Esophagus muscularis mucosa (tissue), 3 donors: ENCODE data around the gene ENPP6.
"Not testable (repeated sequence)": the region's sequence is repeated elsewhere in the genome, so short reads cannot be mapped to it uniquely, and the experiment has no call there.

Experiments used
- POLR2A ChIP-seq: fragments of 450-650 bp; IDR thresholded peaks from one replicate; pipeline ENCODE4 v1.6.1; 2017; ENCODE audit warnings: antibody characterized with exemption, moderate library complexity, mild to moderate bottlenecking, low read depth
- POLR2AphosphoS5 ChIP-seq, 2 donors: sonication (generic); formaldehyde crosslinking; IDR thresholded peaks; one replicate each; pipeline ENCODE4 v1.6.1; 2017; ENCODE audit warnings: antibody characterized with exemption in 2 of 2
- TF ChIP-seq, protein P1 (sequence below), 3 experiments: fragments of 200-600 bp in 2 of 3; fragments of 450-650 bp in 1 of 3; sonication (generic) in 2 of 3; IDR thresholded peaks; one replicate each; pipeline ENCODE4 v1.5.1; 2017 to 2019; ENCODE audit warnings: antibody characterized with exemption in 3 of 3, mild to moderate bottlenecking in 2 of 3, moderate library complexity in 1 of 3

- TF ChIP-seq POLR2A; POLR2AphosphoS5 (IDR thresholded peaks at IDR 0.05): not testable (repeated sequence)
- TF ChIP-seq, protein P1, sequence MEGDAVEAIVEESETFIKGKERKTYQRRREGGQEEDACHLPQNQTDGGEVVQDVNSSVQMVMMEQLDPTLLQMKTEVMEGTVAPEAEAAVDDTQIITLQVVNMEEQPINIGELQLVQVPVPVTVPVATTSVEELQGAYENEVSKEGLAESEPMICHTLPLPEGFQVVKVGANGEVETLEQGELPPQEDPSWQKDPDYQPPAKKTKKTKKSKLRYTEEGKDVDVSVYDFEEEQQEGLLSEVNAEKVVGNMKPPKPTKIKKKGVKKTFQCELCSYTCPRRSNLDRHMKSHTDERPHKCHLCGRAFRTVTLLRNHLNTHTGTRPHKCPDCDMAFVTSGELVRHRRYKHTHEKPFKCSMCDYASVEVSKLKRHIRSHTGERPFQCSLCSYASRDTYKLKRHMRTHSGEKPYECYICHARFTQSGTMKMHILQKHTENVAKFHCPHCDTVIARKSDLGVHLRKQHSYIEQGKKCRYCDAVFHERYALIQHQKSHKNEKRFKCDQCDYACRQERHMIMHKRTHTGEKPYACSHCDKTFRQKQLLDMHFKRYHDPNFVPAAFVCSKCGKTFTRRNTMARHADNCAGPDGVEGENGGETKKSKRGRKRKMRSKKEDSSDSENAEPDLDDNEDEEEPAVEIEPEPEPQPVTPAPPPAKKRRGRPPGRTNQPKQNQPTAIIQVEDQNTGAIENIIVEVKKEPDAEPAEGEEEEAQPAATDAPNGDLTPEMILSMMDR (IDR thresholded peaks at IDR 0.05) = not testable (repeated sequence)
Measured at GRCh38 chr4:184140901-184141300, 76.8 kb downstream of the ENPP6 start.
